HG02678 (cell line): ENCODE data around the gene PPIL1.

Source experiments
- ATAC-seq: cut with Tn5 transposase; IDR thresholded peaks from one replicate; pipeline ENCODE4 v1.9.1; 2021; ENCODE audit warnings: mild to moderate bottlenecking, moderate library complexity; ENCODE audit not compliant: unreplicated experiment

The PPIL1 gene

GRCh38 chr6:36837022-36837339 lies 37.6 kb downstream of the PPIL1 start:
- ATAC-seq: no peak

- ATAC-seq: no peak
These were observed 38.2 kb downstream of the PPIL1 start for GRCh38 chr6:36836111-36837021.

GRCh38 chr6:36834576-36835341 lies 39.8 kb downstream of the PPIL1 start:
- ATAC-seq: no peak

- ATAC-seq: no peak
These were observed 41.3 kb downstream of the PPIL1 start for GRCh38 chr6:36833182-36833789.

GRCh38 chr6:36832313-36832712 lies 42.3 kb downstream of the PPIL1 start:
- ATAC-seq: no peak

GRCh38 chr6:36830577-36830976 lies 44.0 kb downstream of the PPIL1 start:
- ATAC-seq: no peak

GRCh38 chr6:36829919-36830544 lies 44.6 kb downstream of the PPIL1 start:
- ATAC-seq: no peak

- no peak for ATAC-seq
These were observed 47.1 kb downstream of the PPIL1 start for GRCh38 chr6:36827261-36828079.

- no peak for ATAC-seq
These were observed 47.9 kb downstream of the PPIL1 start for GRCh38 chr6:36826520-36827227.

- ATAC-seq: no peak
These were observed 48.6 kb downstream of the PPIL1 start for GRCh38 chr6:36825994-36826393.

GRCh38 chr6:36825452-36825851 lies 49.2 kb downstream of the PPIL1 start:
- ATAC-seq: no peak

GRCh38 chr6:36824253-36824652 lies 50.4 kb downstream of the PPIL1 start:
- no peak for ATAC-seq

- ATAC-seq: no peak
These were observed 51.0 kb downstream of the PPIL1 start for GRCh38 chr6:36823421-36824096.

- no peak for ATAC-seq
These were observed 51.9 kb downstream of the PPIL1 start for GRCh38 chr6:36822506-36823269.

GRCh38 chr6:36821581-36822335 lies 52.8 kb downstream of the PPIL1 start:
- ATAC-seq: no peak

GRCh38 chr6:36820700-36821580 lies 53.7 kb downstream of the PPIL1 start:
- ATAC-seq: no peak

- no peak for ATAC-seq
These were observed 55.8 kb downstream of the PPIL1 start for GRCh38 chr6:36818756-36819155.
